HEK293 (cell line): Measurements from ENCODE around the gene METTL3.

Experiments used
- MYNN ChIP-seq: fragments of 450-650 bp; formaldehyde crosslinking; IDR thresholded peaks from 2 replicates; pipeline ENCODE4 v1.5.1; 2016; ENCODE audit warnings: missing biosample characterization, missing genetic modification characterization, borderline replicate concordance
- TCF7L2 ChIP-seq: IDR thresholded peaks from 2 replicates; pipeline ENCODE4 v1.6.1; 2011; ENCODE audit warnings: low read depth, mild to moderate bottlenecking, inconsistent platforms, low read length, moderate library complexity, borderline replicate concordance
- ZNF777 ChIP-seq: fragments of 450-650 bp; formaldehyde crosslinking; IDR thresholded peaks from 2 replicates; pipeline ENCODE4 v1.5.1; 2017; ENCODE audit warnings: missing biosample characterization, missing genetic modification characterization, borderline replicate concordance
- ZNF837 ChIP-seq: fragments of 450-650 bp; formaldehyde crosslinking; IDR thresholded peaks from 2 replicates; pipeline ENCODE4 v1.5.1; 2016; ENCODE audit warnings: missing biosample characterization, missing genetic modification characterization
- TF ChIP-seq, protein P1 (sequence below): fragments of 450-650 bp; formaldehyde crosslinking; IDR thresholded peaks from 2 replicates; pipeline ENCODE4 v1.5.1; 2016; ENCODE audit warnings: missing biosample characterization, missing genetic modification characterization

DNA sequence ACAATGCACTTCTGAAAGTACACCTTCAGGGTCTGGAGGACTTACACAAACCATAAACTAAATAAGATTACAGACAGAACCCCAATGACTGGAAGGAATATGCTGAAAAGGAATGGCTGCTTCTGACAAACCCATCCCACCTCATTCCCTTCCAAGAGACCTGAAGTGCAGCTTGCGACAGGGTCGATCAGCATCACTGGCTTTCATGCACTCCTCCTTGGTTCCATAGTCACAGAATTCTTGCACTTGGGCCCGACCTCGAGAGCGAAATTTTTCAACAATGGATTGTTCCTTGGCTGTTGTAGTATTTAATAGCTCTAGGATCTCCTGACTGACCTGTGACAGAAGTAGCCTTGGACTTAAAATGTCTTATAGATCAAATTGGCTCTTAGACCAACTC, 9.6 kb downstream of the METTL3 start:
- TF ChIP-seq, protein P1, sequence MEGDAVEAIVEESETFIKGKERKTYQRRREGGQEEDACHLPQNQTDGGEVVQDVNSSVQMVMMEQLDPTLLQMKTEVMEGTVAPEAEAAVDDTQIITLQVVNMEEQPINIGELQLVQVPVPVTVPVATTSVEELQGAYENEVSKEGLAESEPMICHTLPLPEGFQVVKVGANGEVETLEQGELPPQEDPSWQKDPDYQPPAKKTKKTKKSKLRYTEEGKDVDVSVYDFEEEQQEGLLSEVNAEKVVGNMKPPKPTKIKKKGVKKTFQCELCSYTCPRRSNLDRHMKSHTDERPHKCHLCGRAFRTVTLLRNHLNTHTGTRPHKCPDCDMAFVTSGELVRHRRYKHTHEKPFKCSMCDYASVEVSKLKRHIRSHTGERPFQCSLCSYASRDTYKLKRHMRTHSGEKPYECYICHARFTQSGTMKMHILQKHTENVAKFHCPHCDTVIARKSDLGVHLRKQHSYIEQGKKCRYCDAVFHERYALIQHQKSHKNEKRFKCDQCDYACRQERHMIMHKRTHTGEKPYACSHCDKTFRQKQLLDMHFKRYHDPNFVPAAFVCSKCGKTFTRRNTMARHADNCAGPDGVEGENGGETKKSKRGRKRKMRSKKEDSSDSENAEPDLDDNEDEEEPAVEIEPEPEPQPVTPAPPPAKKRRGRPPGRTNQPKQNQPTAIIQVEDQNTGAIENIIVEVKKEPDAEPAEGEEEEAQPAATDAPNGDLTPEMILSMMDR: no peak
- TF ChIP-seq TCF7L2: no peak
- no peak for TF ChIP-seq ZNF837 (tag by site-specific recombination)
- no peak for TF ChIP-seq MYNN (tag by site-specific recombination)
- no peak for TF ChIP-seq ZNF777 (tag by site-specific recombination)
